Stimulated activated CD8-positive, alpha-beta memory T cell treated with anti-CD3 and anti-CD28 coated beads, Interleukin-15, amount 100 ng/mL, for 24 hours (primary cell): ENCODE data around the gene PEX14.

Experiments
- DNase-seq: peaks from one replicate; pipeline ENCODE4 v3.0.0-alpha.2; 2020; ENCODE audit warnings: low read depth

Gene PEX14

DNA sequence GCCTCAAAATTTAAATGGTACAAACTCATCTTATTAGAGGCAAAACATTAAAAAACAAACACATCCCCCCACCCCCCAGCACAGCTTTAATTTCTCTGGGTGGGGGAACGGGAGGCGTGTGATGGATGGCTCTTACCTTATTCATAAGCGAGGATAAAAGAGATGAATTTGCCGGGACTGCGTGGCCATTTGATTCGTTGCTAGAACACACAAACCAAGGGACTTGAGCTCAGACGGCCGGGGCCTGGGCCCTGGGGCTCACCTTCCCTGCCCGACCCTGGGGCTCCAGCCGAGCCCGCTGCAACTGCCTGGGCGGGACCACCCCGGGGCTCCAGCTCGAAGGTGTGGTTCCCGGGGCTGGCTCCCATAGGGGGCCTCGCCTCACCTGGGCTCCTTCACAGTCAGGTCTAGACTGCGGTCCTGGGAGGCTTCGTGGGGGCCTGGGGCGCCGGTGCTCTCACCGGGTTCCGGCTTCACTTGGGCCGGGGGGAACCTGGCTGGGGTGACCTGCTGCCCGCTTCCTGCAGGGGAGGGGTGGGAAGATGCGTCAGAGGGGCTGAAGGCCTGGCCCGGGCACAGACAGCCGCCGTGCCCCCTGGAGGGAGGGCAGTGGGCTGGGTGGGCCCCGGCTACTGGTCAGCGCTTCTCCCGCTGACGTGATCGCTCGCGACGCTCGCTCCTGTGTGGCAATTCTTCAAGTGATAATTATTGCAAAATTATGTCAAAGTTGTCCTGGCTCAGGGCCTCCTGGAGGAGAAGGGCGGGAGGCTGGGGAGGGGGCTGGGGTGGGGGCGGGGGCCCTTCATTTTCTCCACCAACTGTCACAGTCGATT, 176.0 kb downstream of the PEX14 start:
- DNase-seq = no peak

DNA sequence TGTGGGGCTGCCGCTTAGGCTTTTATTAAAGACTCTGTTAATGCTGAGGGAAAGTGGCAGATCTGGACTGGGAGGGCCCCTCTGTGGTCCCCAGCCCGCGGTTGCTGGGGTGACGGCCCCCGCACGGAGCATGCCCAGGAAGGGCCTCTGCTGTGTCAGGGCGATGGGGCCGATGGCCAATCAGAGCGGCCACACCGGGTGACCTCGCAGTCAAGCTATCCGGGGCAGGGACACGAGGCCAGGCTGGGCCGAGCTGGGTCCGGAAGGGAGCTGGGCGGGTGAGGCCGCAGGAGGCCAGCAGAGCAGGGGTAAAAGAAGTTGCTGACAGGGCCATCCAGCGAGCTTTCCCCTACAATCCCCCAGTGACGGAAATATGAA, 176.6 kb downstream of the PEX14 start:
- no peak for DNase-seq

DNA sequence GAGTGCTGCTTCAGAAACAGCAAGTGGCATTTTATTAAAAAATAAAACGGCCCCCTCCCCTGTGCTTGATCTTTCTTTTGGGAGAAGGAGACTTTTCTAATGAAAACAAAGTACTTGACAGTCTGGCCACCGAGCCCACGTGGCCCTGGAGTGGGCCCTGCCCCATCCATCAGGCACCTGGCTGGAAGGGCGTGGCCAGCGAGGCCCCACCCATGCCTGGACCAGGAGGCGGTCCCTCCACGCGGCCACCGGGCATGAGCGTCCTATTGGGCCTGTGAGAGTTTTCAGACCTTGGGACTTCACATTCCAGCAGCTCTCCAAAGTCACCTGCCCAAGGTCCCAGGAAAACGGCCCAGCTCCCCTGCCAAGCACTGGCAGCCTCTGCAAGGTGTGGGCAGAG, 177.0 kb downstream of the PEX14 start:
- no peak for DNase-seq

- DNase-seq = no peak
Measured at GRCh38 chr1:10652626-10653025, 177.9 kb downstream of the PEX14 start.

DNA sequence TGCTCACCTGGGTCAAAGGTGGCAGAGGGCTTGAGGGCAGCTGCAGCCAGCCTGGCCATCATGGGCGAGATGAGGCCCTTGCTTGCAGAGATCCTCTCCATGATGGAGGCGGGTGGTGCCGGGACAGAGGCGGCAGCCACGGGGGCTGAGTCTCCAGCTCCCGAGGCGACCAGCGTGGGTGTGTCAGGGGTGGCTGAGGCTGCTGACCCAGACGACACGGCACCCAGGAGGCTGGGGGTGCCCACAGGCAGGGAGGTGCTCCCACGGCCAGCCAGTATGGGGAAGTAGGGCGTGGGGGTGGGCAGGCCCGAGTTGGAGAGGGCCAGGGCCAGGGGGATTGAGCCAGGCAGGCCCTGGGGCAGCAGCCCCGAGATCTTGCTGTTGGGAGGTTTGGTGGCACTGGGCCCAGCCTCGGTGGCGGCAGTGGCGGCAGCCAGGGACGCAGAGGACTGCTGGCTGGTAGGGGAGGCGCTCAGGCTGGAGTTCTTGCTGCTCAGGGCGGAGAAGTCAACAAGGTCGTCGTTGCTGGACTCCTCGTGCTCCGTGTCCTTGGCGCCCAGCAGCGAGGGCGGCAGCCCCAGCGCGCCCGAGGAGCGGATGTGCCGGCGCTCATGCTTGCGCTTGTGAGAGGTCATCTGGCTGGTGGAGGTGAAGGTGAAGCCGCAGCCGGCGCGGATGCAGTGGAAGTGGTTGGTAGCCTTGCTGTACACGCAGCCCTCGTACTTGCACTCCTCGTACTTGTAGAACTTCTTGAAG, 178.8 kb downstream of the PEX14 start:
- no peak for DNase-seq

GRCh38 chr1:10655002-10655401, 180.3 kb downstream of the PEX14 start:
- no peak for DNase-seq

GRCh38 chr1:10656431-10656830, 181.7 kb downstream of the PEX14 start:
- no peak for DNase-seq

DNA sequence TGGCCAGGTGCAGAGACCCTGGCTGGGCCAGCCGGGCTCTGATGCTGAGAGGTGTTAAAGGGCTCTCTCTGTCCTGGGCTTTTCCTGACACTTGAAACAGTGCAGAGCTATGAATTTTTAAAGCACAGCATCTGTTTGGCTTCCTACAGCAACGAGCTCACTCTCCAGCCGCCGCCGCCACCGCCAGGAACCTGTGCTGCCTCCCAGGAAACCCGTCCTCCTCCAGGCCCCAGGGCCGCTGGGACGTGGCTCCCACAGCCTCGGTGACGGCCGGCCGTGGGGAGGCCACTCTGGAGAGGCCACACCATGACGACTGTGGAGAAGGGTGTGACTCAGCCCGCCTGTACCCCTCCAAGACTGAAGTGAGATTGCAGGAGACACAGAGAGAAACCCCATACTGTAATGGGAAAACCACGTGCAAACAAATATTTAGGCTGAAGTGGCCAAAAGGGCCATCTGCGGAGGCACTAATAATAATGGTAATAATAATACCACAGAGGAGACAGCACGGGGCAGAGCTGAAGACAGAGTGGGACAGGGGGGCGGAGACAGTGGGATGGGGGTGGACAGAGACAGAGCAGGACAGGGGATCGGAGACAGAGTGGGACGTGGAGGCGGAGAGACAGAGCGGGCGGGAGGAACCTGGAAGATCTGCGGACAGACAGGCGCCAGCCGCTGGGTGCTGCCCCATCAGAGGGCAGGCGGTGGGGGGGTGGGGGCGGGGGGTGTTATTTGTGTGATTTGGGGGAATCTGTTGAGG, 182.5 kb downstream of the PEX14 start:
- DNase-seq = no peak

GRCh38 chr1:10658396-10659066, 183.8 kb downstream of the PEX14 start:
- DNase-seq = no peak

- no peak for DNase-seq
Measured at GRCh38 chr1:10659218-10659617, 184.5 kb downstream of the PEX14 start.

GRCh38 chr1:10659646-10660540, 185.1 kb downstream of the PEX14 start:
- DNase-seq = no peak

DNA sequence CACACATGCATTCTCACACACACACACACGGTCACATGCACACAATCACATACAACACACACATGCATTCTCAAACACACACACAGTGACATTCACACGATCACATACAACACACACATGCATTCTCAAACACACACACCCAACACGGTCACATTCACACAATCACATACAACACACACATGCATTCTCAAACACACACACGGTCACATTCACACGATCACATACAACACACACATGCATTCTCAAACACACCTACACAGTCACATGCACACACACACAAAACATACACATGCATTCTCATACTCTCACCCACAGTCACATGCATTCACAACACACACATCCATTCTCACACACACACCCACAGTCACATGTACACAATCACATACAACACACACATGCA, 186.7 kb downstream of the PEX14 start:
- no peak for DNase-seq

GRCh38 chr1:10662090-10662688, 187.4 kb downstream of the PEX14 start:
- DNase-seq = no peak

DNA sequence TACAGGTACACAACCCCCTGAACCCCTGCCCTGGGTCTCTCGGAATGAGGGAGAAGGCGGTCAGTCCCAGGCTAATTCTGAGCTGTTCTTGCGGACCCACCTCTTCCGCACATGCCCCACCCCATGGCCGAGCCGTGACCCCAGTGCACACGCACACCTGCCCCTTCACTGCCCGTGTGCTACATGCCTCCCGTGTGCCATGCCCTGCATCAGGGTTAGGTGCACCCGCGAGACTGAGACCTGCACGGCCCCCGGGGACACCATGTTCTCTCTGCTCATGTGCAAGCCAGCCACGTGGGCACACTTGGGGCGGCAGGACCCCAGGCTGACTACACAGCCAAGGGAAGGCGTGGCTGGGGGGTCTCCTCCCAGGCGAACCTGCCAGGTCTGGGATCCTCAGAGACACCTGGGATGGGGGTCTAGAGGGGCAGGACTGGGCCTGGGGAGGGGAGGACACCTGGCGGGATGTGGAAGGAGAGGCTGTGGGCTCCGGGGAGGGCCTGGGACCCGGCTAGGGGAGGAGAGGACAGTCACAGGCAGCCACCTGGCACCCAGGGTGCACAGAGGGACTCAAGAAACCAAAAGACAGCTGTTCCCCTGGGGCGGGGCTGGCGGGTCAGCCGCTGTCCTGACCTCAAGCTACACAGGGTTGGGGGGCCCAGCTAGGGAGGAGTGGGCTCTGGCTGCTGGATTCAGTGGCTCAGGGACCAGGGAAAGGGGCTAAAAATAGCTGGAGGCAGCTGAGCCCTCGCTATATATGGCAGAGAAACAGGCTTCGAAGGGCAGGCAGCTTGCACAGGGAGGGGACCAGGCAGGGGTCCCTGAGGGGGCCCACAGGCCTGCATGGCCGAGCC, 188.3 kb downstream of the PEX14 start:
- DNase-seq = no peak

DNA sequence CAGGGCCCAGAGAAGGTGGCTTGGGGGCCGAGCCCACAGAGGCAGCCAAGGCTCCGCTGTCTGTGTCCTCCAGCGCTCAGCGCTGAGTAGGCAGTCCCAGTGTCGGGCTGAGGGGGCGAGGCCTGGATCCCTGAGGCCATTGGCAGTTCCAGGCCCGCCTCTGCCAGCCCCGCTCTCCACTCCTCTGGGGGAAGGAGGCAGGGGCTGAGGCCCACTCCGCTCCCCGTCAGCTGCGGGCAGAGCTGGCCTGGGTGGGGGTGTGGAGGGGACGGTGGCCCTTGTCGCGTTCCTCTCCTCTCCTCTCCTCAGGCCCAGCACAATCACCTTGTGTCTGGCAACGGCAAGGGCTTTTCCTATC, 188.9 kb downstream of the PEX14 start:
- no peak for DNase-seq

DNA sequence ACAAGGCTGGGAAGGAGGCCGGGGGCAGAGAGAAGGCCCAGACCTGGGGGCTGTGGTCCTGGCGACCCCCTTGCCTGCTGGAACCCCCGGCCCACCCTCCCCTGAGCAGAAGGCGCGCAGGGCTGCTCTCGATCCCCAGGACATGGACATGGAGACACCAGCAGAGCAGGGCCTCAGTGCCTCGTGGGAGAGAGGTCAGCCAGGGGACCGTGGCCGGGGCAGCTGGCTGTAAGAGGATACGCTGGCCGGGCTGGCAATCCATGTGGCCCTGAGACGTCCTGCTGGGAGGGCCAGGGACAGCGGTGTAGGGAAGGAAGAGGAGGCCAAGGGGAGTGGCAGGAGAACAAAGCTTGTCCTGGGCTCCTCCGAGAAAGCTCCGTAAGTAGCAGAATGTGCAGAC, 189.5 kb downstream of the PEX14 start:
- no peak for DNase-seq

DNA sequence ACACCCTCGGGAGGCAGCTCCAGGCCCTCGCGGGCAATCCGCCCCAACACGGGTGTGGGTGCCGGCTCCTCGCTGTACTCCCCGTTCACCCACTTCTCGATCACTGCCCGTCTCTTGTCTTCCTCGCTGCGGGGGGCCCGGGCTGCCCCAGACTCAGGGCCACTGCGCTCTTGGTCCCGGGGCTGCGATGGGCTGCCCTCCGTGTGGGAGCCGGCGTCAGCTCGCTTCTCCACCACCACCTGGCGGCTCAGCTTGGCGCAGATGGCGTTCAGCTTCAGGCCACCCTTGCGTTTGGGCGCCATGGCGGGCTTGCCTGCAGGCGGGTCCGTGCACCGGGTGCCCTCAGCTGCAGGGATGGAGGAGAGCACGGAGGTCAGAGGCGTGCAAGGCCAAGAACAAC, 190.5 kb downstream of the PEX14 start:
- DNase-seq = no peak

- no peak for DNase-seq
Measured at GRCh38 chr1:10665930-10666850, 191.4 kb downstream of the PEX14 start.
